Sigmoid colon (tissue), 4 donors: ENCODE results near the gene GRID1.

Source experiments
- CTCF ChIP-seq, 4 experiments: fragments of 450-650 bp in 3 of 4; fragments of 200-600 bp in 1 of 4; IDR thresholded peaks; one replicate each; pipeline ENCODE4 v1.5.1; 2016 to 2019; ENCODE audit warnings: antibody characterized with exemption in 4 of 4, mild to moderate bottlenecking in 3 of 4, moderate library complexity in 2 of 4
- EP300 ChIP-seq, 4 donors: sonication (generic); formaldehyde crosslinking; IDR thresholded peaks; one replicate each; pipeline ENCODE4 v1.6.1; 2017; ENCODE audit warnings: antibody characterized with exemption in 4 of 4
- POLR2A ChIP-seq, 2 donors: fragments of 450-650 bp; IDR thresholded peaks; one replicate each; pipeline ENCODE4 v1.6.1; 2016; ENCODE audit warnings: antibody characterized with exemption in 2 of 2, mild to moderate bottlenecking in 2 of 2, moderate library complexity in 2 of 2
- POLR2AphosphoS5 ChIP-seq, 4 donors: sonication (generic); formaldehyde crosslinking; IDR thresholded peaks; one replicate each; pipeline ENCODE4 v1.6.1; 2017; ENCODE audit warnings: antibody characterized with exemption in 4 of 4

GRCh38 chr10:86350897-86351296, 15.7 kb downstream of the GRID1 start:
- TF ChIP-seq POLR2A (IDR thresholded peaks at IDR 0.05) (no peak), EP300 (IDR thresholded peaks at IDR 0.05) (no peak), CTCF (IDR thresholded peaks at IDR 0.05) (no peak), POLR2AphosphoS5 (IDR thresholded peaks at IDR 0.05) (no peak)
